ENCODE measurements around the gene SC5D.

The SC5D gene

DNA sequence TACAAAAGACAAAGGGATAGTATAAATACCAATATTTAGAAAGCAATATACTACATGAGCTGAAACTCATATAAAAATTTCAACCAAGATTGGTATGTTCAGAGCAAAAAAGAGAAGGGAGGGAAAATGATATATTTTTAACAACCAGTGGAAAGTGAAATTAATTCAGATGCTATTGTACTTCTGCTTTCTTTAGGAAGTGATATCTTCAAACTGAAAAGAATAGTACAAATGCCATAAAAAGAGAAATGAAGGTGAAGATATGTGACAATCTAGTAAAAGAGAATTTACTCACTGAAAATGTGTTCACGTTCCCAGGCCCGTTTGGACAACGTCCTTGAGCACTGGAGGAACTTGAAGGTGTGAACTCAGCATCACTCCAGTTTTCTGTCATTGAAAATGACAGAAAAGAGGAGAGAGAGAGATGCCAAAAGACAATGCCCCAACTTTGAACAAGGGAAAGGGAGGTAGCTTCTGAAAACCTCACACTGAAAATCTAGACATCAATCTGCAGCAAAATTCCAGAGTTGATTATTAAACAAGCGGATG is 47.5 kb downstream of the SC5D start:
- TF ChIP-seq, protein P1, sequence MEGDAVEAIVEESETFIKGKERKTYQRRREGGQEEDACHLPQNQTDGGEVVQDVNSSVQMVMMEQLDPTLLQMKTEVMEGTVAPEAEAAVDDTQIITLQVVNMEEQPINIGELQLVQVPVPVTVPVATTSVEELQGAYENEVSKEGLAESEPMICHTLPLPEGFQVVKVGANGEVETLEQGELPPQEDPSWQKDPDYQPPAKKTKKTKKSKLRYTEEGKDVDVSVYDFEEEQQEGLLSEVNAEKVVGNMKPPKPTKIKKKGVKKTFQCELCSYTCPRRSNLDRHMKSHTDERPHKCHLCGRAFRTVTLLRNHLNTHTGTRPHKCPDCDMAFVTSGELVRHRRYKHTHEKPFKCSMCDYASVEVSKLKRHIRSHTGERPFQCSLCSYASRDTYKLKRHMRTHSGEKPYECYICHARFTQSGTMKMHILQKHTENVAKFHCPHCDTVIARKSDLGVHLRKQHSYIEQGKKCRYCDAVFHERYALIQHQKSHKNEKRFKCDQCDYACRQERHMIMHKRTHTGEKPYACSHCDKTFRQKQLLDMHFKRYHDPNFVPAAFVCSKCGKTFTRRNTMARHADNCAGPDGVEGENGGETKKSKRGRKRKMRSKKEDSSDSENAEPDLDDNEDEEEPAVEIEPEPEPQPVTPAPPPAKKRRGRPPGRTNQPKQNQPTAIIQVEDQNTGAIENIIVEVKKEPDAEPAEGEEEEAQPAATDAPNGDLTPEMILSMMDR (IDR thresholded peaks at IDR 0.05; ENCODE audit: control insufficient read depth, extremely low read depth, insufficient read depth) = no peak
- no peak overlapping the region for H3K4me3 ChIP-seq (ENCODE audit: low read depth, low read length)
- DNase-seq (ENCODE audit: low read depth) = no peak

DNA sequence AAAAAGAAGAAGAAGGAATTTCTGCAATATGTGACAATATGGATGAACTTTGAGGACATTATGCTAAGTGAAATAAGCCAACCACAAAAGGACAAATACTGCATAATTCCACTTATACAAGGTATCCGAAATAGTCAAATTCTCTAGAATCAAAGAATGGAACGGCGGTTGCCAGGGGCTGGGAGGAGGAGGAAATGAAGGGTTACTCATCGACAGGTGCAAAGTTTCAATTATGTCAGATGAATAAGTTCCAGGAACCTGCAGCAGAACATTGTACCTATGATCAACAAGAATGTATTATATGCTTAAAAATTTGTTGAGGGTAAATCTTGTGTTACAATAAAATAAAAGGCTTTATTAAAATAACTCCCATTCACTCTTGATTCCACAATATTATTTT is 49.0 kb downstream of the SC5D start:
- TF ChIP-seq, protein P1 (IDR thresholded peaks at IDR 0.05; ENCODE audit: control insufficient read depth, extremely low read depth, insufficient read depth) = no peak
- no peak overlapping the region for H3K4me3 ChIP-seq (ENCODE audit: low read depth, low read length)
- DNase-seq (ENCODE audit: low read depth) = no peak

DNA sequence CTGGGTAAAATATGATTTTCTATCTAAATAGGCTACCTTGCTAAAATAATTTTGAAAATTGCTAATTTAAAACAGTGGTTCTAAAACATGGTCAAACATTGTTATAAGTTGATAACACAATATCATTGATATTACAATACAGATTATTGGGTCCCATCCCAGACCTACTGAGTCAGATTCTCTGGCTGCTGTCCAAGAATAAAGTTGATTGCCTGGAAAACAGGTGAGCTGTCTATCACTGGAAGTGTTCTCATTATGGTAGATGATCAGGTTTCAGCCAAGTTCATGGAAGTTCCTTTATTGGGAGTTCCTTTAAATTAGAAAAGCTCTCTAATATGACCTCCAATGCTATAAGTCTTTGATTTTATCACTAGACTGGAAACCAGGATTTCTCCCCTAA is 52.3 kb downstream of the SC5D start:
- H3K4me3 ChIP-seq (ENCODE audit: low read depth, low read length) = no peak overlapping the region
- TF ChIP-seq, protein P1 (IDR thresholded peaks at IDR 0.05; ENCODE audit: control insufficient read depth, extremely low read depth, insufficient read depth) = no peak
- no peak for DNase-seq (ENCODE audit: low read depth)

DNA sequence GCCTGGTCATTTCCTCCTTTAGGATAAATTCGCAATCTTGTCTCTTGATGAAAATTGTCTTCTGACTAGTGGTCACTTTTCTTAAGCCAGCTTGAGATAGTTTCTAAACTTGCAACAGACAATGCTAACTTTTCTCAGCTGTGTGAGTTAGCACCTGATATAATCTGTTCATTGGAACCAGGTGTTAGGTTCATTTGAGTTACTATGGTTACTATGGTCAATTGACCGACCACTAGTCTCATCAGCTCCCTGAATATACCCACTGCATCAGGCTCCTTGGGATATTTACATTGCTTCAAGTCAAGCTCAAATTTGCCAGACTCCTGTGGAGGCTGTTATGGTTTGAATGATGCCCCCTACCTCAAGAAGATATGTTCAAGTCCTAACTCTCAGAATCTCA is 54.5 kb downstream of the SC5D start:
- TF ChIP-seq, protein P1 (IDR thresholded peaks at IDR 0.05; ENCODE audit: control insufficient read depth, extremely low read depth, insufficient read depth) = no peak

DNA sequence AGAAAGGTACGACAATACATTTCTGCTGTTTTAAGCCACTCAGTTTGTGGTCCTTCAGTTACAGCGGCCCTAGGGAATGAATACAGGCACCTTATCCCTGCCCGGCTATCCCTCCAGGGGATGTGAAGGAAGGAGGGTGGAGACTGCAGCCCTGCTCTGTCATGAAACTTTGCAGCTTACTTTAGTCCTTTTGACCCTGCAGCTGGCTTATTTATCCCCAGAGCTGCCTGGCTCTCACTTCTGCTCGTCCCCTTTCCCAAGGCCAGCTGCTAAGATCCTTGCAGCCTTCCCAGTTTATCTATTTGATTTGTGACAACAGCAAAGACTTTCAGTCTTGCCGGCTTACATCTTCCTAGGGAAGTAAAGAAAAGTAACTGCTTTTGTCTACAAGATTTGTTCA is 55.2 kb downstream of the SC5D start:
- no peak for DNase-seq (ENCODE audit: low read depth)

More for the DNA sequence above, 54.5 kb downstream of the SC5D start:
- DNase-seq (ENCODE audit: low read depth) = no peak
- no peak overlapping the region for H3K4me3 ChIP-seq (ENCODE audit: low read depth, low read length)

DNA sequence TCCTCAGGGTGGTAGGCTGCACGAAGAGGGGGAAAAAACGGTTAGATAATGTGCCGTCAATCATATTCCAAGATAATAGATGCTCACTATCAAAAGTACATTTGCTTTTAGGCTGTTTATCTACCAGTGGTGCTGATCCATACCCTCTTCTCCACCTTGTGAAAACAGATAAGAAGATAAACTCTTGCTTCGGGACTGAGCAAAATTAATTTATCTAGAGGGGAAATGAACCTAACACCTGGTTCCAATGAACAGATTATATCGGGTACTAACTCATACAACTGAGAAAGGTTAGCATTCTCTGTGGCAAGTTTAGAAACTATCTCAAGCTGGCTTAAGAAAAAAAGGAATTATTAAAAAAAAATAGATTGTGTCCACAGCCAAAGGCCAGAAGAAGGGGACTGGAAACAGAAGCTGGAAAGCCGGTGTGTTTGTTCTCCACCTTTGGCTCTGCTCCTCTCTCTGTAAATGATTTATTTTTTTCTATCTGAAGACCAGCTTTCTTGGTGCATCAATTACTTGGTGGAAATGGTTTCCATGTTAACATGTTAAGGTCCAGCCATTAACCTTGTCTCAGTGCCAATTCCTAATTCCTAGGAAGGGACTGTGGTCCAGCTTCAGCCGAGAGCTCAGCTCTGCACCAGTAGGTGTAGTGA is 55.8 kb downstream of the SC5D start:
- TF ChIP-seq, protein P1 (IDR thresholded peaks at IDR 0.05; ENCODE audit: control insufficient read depth, extremely low read depth, insufficient read depth) = no peak
- no peak overlapping the region for H3K4me3 ChIP-seq (ENCODE audit: low read depth, low read length)
- DNase-seq (ENCODE audit: low read depth) = no peak

More for the DNA sequence above, 55.2 kb downstream of the SC5D start:
- TF ChIP-seq, protein P1 (IDR thresholded peaks at IDR 0.05; ENCODE audit: control insufficient read depth, extremely low read depth, insufficient read depth) = no peak
- H3K4me3 ChIP-seq (ENCODE audit: low read depth, low read length) = no peak overlapping the region

DNA sequence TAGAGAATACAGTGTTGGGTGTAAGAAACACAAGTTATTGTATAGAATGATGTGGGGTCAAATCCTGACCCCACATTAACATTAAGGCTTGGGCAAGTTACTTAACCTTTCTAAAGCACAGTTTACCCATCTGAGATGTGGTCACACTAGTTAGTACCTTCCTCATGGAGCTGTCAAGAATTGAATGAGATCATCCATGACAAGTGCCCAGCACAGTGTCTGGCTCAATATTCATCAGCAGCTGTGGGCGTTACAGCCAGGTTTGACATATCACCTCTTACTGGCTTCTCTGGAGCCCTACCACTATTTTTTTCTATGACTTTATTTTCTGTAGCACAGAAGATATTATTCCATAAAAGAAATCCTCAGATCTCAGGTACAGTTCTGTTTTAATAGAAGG is 57.2 kb downstream of the SC5D start:
- TF ChIP-seq, protein P1 (IDR thresholded peaks at IDR 0.05; ENCODE audit: control insufficient read depth, extremely low read depth, insufficient read depth) = no peak
- no peak for DNase-seq (ENCODE audit: low read depth)
- no peak overlapping the region for H3K4me3 ChIP-seq (ENCODE audit: low read depth, low read length)
